K562 (cell line): ENCODE data around the gene ACADSB. TPM values are rescaled to one million over a fixed set of nuclear protein-coding genes. Genes with fewer than 3 reads are reported as not detected.

Experiments used
- ATAC-seq: fragments of 200-7000 bp; cut with Tn5 transposase; 3 replicates; pipeline ENCODE4 v1.9.1; 2020; ENCODE audit warnings: moderate library complexity
- BruUV-seq: library from RNA; stranded (reverse); fragments of 400-500 nt; replicated peaks from 2 replicates; lab custom pipeline; 2021; lab: Mats Ljungman, UMichigan
- CTCF ChIA-PET: fragments of 300-600 bp; formaldehyde crosslinking; extraction: SDS; loops from one replicate; lab custom pipeline; 2021; ENCODE audit warnings: low intra/inter-chr PET ratio; lab: Yijun Ruan, JAX
- POLR2A ChIA-PET: fragments of 300-600, 350-650 bp; sonication (Branson Sonifier 250); formaldehyde crosslinking; extraction: SDS; loops from one replicate; lab custom pipeline; 2021; ENCODE audit warnings: antibody characterized with exemption, inconsistent platforms; lab: Yijun Ruan, JAX
- DNase-seq, 4 experiments: peaks; one replicate each; pipeline versions ENCODE4 v3.0.0 to v3.0.0-alpha.2; 2011 to 2018; ENCODE audit warnings: low spot score in 3 of 4, mixed read lengths in 3 of 4; ENCODE audit errors: extremely low read depth in 1 of 4
- FAIRE-seq: peaks from 2 replicates; lab custom pipeline; 2011; peaks lifted over from hg19 to GRCh38; lab: Jason Lieb, UNC
- H2AFZ ChIP-seq: 2 replicates; pipeline ENCODE4 v1.6.0; 2011; ENCODE audit warnings: low read depth, low read length, control low read depth, inconsistent platforms
- H3K27ac ChIP-seq: fragments of 200-600 bp; 3 replicates; pipeline ENCODE4 v1.8.0; 2011; ENCODE audit warnings: low read depth, mild to moderate bottlenecking, control low read depth, inconsistent platforms, low read length, moderate library complexity, mixed read lengths; ENCODE audit errors: extremely low read depth
- H3K27me3 ChIP-seq, 2 experiments: fragments of 300-600 bp in 1 of 2; 2 replicates in 1 of 2; 3 replicates in 1 of 2; pipeline versions ENCODE4 v1.6.0 to v1.8.0; 2011; ENCODE audit warnings: inconsistent platforms in 2 of 2, low read length in 2 of 2, mild to moderate bottlenecking in 1 of 2, mixed read lengths in 1 of 2, moderate library complexity in 1 of 2; ENCODE audit not compliant: control insufficient read depth in 2 of 2, insufficient read depth in 2 of 2
- H3K36me3 ChIP-seq: fragments of 300-600 bp; 3 replicates; pipeline ENCODE4 v1.8.0; 2011; ENCODE audit warnings: mild to moderate bottlenecking, low read length, inconsistent platforms; ENCODE audit not compliant: control insufficient read depth, insufficient read depth
- H3K4me1 ChIP-seq, 2 experiments: fragments of 200-600 bp in 1 of 2; replicated peaks in 1 of 2; 2 replicates in 1 of 2; 3 replicates in 1 of 2; pipeline versions ENCODE4 v1.5.1 to v1.8.0; 2011; ENCODE audit warnings: inconsistent platforms in 2 of 2, low read length in 2 of 2, mild to moderate bottlenecking in 1 of 2, mixed read lengths in 1 of 2, moderate library complexity in 1 of 2; ENCODE audit not compliant: control insufficient read depth in 2 of 2, insufficient read depth in 2 of 2
- H3K4me2 ChIP-seq: 2 replicates; pipeline ENCODE4 v1.6.1; 2011; ENCODE audit warnings: low read length, control low read depth, inconsistent platforms, mixed read lengths; ENCODE audit not compliant: insufficient read depth
- H3K4me3 ChIP-seq: fragments of 200-600 bp; sonication (generic), shearing (Covaris generic); 2 replicates; pipeline ENCODE4 v1.5.1; 2016; ENCODE audit warnings: control low read depth, inconsistent platforms
- H3K79me2 ChIP-seq: fragments of 200-600 bp; 3 replicates; pipeline ENCODE4 v1.8.0; 2011; ENCODE audit warnings: low read length, inconsistent platforms; ENCODE audit not compliant: control insufficient read depth, insufficient read depth
- H3K9ac ChIP-seq, 2 experiments: 2 replicates each; pipeline versions ENCODE4 v1.6.0 to v1.6.1; 2011; ENCODE audit warnings: low read depth in 2 of 2, low read length in 2 of 2, control low read depth in 1 of 2, inconsistent platforms in 1 of 2, mild to moderate bottlenecking in 1 of 2, mixed read lengths in 1 of 2; ENCODE audit not compliant: insufficient read depth in 1 of 2
- H3K9me1 ChIP-seq: one replicate; pipeline ENCODE4 v1.6.0; 2011; ENCODE audit warnings: inconsistent platforms, mild to moderate bottlenecking, low read length, moderate library complexity; ENCODE audit not compliant: control insufficient read depth, insufficient read depth
- H3K9me3 ChIP-seq: replicated peaks from 2 replicates; pipeline ENCODE4 v1.5.1; 2011; ENCODE audit warnings: low read depth, low read length, inconsistent platforms; ENCODE audit not compliant: control insufficient read depth, insufficient read depth
- H4K20me1 ChIP-seq: replicated peaks from 2 replicates; pipeline ENCODE4 v1.6.1; 2011; ENCODE audit warnings: low read length, inconsistent platforms, mixed read lengths; ENCODE audit not compliant: control insufficient read depth, insufficient read depth
- L3MBTL2 ChIP-seq: fragments of 450-650 bp; IDR thresholded peaks from 2 replicates; pipeline ENCODE4 v1.6.1; 2016; ENCODE audit warnings: mild to moderate bottlenecking, moderate library complexity
- POU5F1 ChIP-seq: fragments of 150-350 bp; IDR thresholded peaks from 2 replicates; pipeline ENCODE4 v1.6.1; 2014; ENCODE audit warnings: borderline replicate concordance, low read length, low read depth, mild to moderate bottlenecking; ENCODE audit not compliant: partially characterized antibody
- RFX5 ChIP-seq: IDR thresholded peaks from 2 replicates; pipeline ENCODE4 v1.6.1; 2011; ENCODE audit warnings: low read depth, mild to moderate bottlenecking, improper control_type of control experiment, low read length
- RFX7 ChIP-seq: fragments of 250-450 bp; sonication (Bioruptor Pico); IDR thresholded peaks from 2 replicates; pipeline ENCODE4 v1.5.1; 2021; ENCODE audit warnings: mild to moderate bottlenecking
- ZC3H4 ChIP-seq: sonication (generic); formaldehyde crosslinking; IDR thresholded peaks from 2 replicates; pipeline ENCODE4 v1.9.0; 2021; ENCODE audit warnings: missing genetic modification reagents, borderline replicate concordance
- ZNF3 ChIP-seq: fragments of 250-450 bp; sonication (Bioruptor Pico); IDR thresholded peaks from 2 replicates; pipeline ENCODE4 v1.5.0; 2021; ENCODE audit warnings: mild to moderate bottlenecking, moderate library complexity
- ZNF586 ChIP-seq: fragments of 450-650 bp; formaldehyde crosslinking; conservative IDR thresholded peaks from 2 replicates; pipeline ENCODE4 v1.4.0; 2020; ENCODE audit warnings: mild to moderate bottlenecking, moderate library complexity
- WGBS: fragments of 100-300 bp; shearing (Covaris generic); methylation state at CpG from one replicate; pipeline ENCODE4 v1.1.6; 2016; ENCODE audit warnings: low coverage, mixed read lengths; ENCODE audit not compliant: insufficient coverage; ENCODE audit errors: missing lambda C conversion rate; 5-methylcytosine and 5-hydroxymethylcytosine counted together
- in situ Hi-C: fragments of 300-500 bp; cut with MboI; formaldehyde crosslinking; loops from 4 replicates; pipeline ENCODE4 v1.15.0; 2018; ENCODE audit warnings: inconsistent platforms, mixed read lengths
- intact Hi-C: fragments of 100-400 bp; cut with micrococcal nuclease; formaldehyde crosslinking; loops from 2 replicates; pipeline ENCODE4 v1.14.2; 2022
- polyA plus RNA-seq, 8 experiments: library from polyadenylated mRNA; depleted of rRNA in 4 of 8; stranded (reverse) in 5 of 8; unstranded in 3 of 8; fragments of >200 nt; fragmentation: Nextera tagmentation in 2 of 8; fragmentation: Illumina TruSeq in 1 of 8; extraction: Ambion mirVana in 2 of 8; extraction: Trizol in 1 of 8; gene quantifications; 2 replicates each; pipeline versions ENCODE4 v1.2.1 to v1.2.3, GENCODE V29; 2011 to 2014; ENCODE audit warnings: inconsistent platforms in 1 of 8, missing spikeins in 1 of 8
- total RNA-seq, 7 experiments: library from RNA; depleted of rRNA in 6 of 7; stranded (reverse); fragments of >200 nt in 6 of 7; fragmentation: Illumina TruSeq in 2 of 7; extraction: Trizol in 2 of 7; gene quantifications; 2 replicates each; pipeline versions ENCODE4 v1.2.1 to v1.2.3, GENCODE V29; 2011 to 2021; ENCODE audit warnings: low replicate concordance in 1 of 7
- TF ChIP-seq, protein P1 (sequence below), 2 experiments: fragments of 450-650 bp; formaldehyde crosslinking in 1 of 2; IDR thresholded peaks; 2 replicates each; pipeline versions ENCODE4 v1.4.0 to v1.6.1; 2014 to 2020; ENCODE audit warnings: mild to moderate bottlenecking in 2 of 2, borderline replicate concordance in 1 of 2, low read depth in 1 of 2

Gene ACADSB
- total and polyA plus RNA-seq, 9 of the 15 experiments (the other 6 are each of a cell fraction or from before 2014, with no cell fraction given), result 2.9 to 9.1 (median 5.8) TPM

DNA sequence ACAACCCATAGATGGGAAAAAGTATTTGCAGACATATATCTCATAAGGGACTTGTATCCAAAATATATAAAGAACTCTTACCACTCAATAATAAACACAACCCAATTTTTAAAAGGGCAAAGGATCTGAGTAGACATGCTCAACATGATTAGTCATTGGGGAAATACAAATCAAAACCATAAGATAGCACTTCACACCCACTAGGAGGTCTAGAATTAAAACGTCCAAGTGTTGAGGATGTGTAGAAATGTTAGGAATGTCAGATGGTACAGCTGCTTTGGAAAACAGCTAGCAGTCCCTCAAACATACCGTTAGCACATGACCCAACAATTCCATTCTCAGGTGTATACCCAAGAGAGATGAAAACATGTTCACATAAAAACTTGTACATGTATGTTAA lies 20.3 kb upstream of the ACADSB start:
- CTCF ChIA-PET, result no interaction called here
- Histone ChIP-seq H3K79me2 (no peaks in the 10 kb centered on the region), H3K9ac (no peak overlapping the region), H3K4me2 (no peak overlapping the region), H3K4me3 (no peak overlapping the region), H3K9me3 (no peaks in the 10 kb centered on the region), H3K27me3 (no peaks in the 10 kb centered on the region), H2AFZ (no peak overlapping the region), H3K27ac (no peak overlapping the region), H4K20me1 (no peaks in the 10 kb centered on the region), H3K9me1 (no peaks in the 10 kb centered on the region), H3K4me1 (no peaks in the 10 kb centered on the region), H3K36me3 (peaks cover 46% of the 10 kb centered on the region; the same call in 2 of the 3 replicates)
- BruUV-seq, result no TSS peak
- no peak for DNase-seq
- WGBS, result 44% methylated on average over 2 of the region's 2 CpGs
- POLR2A ChIA-PET, result no interaction called here
- TF ChIP-seq L3MBTL2, result no peak
- FAIRE-seq, result no peak
- no peak for ATAC-seq
- intact Hi-C loops (no loop called here), in situ Hi-C loops (no loop called here)

GRCh38 chr10:122990278-122990677 lies 18.5 kb upstream of the ACADSB start:
- BruUV-seq, result no TSS peak
- DNase-seq, result no peak
- ChIA-PET CTCF (no interaction called here), POLR2A (interaction anchor here (1.4 kb wide), 1 partner anchor 9 kb away, joined by 8 read pairs; the partner anchor contains the start of gene PSTK)
- Histone ChIP-seq H3K9ac (no peak overlapping the region), H3K9me1 (no peaks in the 10 kb centered on the region), H2AFZ (no peak overlapping the region), H4K20me1 (no peaks in the 10 kb centered on the region), H3K4me1 (no peaks in the 10 kb centered on the region), H3K79me2 (no peaks in the 10 kb centered on the region), H3K4me3 (no peak overlapping the region), H3K4me2 (no peak overlapping the region), H3K36me3 (peaks cover 48% of the 10 kb centered on the region; the same call in 2 of the 3 replicates), H3K27ac (no peak overlapping the region), H3K9me3 (no peaks in the 10 kb centered on the region), H3K27me3 (no peaks in the 10 kb centered on the region)
- ATAC-seq, result no peak
- in situ Hi-C loops, result no loop called here
- no peak for FAIRE-seq
- 61% methylated on average over 5 of the region's 5 CpGs for WGBS
- intact Hi-C loops, result no loop called here
- TF ChIP-seq RFX7 (CRISPR knock-in tag), result no peak
- TF ChIP-seq ZC3H4 (CRISPR knock-in tag), result no peak
- TF ChIP-seq ZNF3 (CRISPR knock-in tag), result no peak
- TF ChIP-seq, protein P1, sequence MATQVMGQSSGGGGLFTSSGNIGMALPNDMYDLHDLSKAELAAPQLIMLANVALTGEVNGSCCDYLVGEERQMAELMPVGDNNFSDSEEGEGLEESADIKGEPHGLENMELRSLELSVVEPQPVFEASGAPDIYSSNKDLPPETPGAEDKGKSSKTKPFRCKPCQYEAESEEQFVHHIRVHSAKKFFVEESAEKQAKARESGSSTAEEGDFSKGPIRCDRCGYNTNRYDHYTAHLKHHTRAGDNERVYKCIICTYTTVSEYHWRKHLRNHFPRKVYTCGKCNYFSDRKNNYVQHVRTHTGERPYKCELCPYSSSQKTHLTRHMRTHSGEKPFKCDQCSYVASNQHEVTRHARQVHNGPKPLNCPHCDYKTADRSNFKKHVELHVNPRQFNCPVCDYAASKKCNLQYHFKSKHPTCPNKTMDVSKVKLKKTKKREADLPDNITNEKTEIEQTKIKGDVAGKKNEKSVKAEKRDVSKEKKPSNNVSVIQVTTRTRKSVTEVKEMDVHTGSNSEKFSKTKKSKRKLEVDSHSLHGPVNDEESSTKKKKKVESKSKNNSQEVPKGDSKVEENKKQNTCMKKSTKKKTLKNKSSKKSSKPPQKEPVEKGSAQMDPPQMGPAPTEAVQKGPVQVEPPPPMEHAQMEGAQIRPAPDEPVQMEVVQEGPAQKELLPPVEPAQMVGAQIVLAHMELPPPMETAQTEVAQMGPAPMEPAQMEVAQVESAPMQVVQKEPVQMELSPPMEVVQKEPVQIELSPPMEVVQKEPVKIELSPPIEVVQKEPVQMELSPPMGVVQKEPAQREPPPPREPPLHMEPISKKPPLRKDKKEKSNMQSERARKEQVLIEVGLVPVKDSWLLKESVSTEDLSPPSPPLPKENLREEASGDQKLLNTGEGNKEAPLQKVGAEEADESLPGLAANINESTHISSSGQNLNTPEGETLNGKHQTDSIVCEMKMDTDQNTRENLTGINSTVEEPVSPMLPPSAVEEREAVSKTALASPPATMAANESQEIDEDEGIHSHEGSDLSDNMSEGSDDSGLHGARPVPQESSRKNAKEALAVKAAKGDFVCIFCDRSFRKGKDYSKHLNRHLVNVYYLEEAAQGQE (IDR thresholded peaks at IDR 0.05; ENCODE audit: borderline replicate concordance), result no peak
- TF ChIP-seq, protein P1 (CRISPR knock-in tag; IDR thresholded peaks at IDR 0.05; ENCODE audit: low read depth), result no peak
- no peak for TF ChIP-seq ZNF586 (CRISPR knock-in tag)
- TF ChIP-seq POU5F1, result no peak
- no peak for TF ChIP-seq RFX5
